Measurements from ENCODE around the gene LPIN3.

DNA sequence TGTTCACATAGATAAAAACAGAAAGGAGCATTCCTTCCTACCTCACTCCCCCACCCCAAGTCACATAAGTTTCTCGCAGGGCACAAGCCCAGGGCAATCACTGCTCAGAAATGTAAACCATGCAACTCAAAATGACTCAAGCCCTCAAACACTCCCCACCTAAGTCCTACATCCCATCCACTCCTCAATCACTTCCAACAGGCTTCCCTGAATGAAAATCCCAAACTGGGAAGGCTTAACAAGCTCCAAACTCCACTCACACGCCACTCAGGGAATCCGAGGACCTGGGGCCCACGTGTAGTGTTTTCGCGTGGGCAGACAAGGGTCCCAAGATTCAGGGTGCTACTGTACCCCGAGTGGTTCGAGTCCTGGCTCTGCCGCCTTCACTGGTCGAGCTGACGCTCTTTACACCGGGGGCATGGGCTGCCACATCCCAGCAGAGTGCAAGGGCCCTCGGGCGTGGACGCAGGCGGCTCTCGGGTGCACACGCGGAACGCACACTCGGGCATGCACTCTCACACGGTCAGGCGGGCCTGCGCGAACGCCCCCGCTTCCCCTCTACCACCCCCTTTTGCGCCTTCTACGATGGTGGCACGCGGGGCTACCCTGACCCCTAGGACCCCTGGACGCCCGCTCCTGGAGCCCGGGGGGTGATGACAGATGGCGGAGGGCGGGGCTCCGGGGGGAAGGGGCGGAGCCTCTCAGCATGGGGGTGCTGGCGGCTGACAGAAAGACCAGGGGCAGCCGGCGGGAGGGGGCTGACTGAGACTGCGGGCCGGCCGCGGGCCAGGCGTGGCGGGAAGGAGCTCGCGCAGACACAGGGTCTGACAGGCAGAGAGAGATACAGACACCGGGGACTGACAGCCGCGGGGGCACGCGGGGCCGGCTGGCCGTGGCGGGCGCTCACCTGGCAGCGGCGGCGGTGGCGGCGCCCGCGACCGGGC lies 23.7 kb upstream of the LPIN3 start:
- TF ChIP-seq CTCF (IDR thresholded peaks at IDR 0.05; ENCODE audit: low read length) (no peak), EZH2phosphoT487 (IDR thresholded peaks at IDR 0.05; ENCODE audit: low read length) (no peak), EZH2 (optimal IDR thresholded peaks at IDR 0.05; ENCODE audit: low read depth, low read length) (no peak)
